HG03095 (cell line): ENCODE results near the gene MAP4K3.
A peak's percentile ranks its signal among the peaks of the same experiment; 100 is the strongest.

Source experiments
- ATAC-seq: cut with Tn5 transposase; IDR thresholded peaks from one replicate; pipeline ENCODE4 v1.9.1; 2021; ENCODE audit warnings: moderate library complexity; ENCODE audit not compliant: unreplicated experiment

The MAP4K3 gene

DNA sequence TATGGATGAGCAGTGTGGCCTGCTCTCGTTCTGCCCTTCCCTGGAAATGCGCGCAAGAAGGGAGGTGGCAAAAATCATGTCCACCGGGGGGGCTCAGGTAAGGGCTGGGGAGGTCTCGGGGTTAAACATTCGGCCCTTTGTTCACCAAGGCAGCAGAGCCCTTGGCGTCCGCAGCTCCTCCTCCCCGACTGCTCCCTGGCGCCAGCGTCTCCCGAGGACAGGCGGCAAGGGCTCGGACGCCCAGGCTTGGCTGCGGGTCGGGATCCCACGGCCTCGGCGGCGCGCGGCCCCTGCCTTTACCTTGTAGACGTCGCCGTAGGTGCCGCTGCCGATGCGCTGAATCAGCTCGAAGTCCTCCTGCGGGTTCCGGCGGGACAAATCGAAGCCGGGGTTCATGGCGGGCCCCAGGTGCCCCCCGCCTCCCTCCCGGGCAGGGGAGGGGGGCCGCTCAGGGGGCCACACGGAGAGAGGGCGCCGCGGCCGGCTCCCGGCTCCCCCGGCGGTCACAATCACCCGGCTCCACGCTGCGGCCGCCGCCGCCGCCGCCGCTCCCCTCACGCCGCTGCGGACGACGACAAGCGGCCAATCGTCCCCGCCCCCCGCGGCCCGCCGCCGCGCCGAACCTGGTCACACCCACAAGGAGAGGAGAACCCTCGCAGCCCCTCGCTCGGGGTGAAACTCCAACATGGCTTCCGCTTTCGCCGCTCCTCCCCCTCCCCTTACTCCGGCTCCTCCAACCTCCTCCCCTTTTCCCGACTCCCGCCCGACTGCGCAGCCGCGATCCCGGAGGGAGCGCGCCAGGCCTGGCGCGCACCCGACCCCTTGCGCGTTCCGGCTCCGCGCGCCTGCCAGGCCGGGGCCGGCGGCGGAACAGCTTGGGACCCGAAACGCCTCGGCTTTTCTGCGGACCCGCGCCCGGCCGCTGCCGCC is at the start of gene MAP4K3:
TSS of gene MAP4K3 (minus strand) at position 694 of the 930 bp plus-strand sequence. CDS start at position 396, 298 bp downstream.
- peak; percentile 56 for ATAC-seq

DNA sequence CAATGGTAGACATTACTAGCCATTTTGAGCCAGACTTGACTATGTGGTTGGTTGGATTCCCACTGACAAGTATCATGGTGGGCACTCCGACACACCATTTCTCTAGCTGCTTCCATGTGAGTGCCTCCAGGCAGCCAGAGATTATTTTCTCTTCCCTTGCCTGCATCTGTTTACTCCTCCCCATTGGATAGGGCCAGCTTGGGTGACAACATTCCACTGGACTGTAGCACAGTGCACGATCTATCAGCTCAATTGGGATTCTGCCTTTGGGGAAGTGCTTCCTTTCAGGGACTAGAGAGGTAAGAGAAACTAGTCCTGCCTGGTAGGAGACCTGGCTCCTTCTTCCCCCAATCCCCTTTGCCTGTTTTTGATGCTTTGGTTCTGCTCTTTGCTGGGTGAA is 49.0 kb upstream of the MAP4K3 start:
- ATAC-seq, result no peak

DNA sequence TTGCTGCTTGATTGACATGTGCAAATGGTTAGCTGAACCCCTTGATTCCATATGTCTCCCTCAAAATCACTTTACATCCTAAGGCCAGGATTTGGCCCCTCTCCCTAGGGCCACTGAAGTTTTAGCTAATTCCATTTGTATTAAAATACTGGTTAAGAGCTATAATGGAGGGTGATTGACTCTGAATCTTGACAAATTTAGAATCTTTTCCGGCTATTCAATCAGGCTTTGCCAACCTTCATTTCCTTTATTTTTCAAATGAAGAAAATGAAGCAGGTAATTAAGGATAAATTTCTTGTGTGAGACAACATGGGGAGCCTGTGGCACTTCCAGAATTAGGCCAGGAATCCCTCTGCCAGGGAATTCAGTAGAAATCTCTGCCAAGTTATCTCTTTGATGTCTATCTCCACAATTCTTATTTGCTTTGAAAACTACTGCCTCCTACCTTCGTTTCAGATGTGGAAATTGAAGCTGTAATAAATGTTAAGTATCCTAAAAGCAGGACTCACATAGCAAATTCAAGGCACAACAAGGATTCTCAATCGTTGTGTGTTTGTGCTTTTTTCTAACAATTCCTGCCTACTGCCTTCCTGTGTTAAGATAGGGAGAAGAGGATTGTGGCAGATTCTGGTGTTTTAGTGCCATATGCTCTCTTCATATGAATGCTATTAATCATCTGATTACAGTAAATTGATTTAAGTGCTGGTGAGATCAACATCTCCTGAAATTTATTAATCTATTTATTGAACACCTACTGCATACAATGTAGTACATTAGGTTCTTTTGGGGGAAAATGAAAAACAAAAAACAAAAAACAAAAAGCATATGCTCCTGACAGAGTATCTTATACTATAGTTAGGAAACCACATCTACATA is 47.8 kb upstream of the MAP4K3 start:
- no peak for ATAC-seq

DNA sequence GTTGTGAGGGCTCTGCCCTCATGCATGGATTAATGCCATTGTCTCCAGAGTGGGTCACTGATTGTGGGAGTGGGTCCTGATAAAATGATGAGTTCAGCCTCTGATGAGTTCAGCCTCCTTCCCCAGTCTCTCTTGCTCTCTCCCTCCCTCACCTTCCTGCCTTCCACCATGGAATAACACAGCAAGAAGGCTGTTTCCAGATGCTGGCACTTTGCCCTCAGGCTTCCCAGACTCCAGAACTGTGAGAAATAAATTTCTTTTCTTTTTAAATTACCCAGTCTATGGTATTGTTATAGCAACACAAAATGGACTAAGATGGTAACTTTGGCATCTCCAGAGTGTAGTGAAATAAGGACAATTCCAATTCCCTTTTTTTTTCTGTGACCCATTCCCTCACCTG is 47.1 kb upstream of the MAP4K3 start:
- no peak for ATAC-seq

DNA sequence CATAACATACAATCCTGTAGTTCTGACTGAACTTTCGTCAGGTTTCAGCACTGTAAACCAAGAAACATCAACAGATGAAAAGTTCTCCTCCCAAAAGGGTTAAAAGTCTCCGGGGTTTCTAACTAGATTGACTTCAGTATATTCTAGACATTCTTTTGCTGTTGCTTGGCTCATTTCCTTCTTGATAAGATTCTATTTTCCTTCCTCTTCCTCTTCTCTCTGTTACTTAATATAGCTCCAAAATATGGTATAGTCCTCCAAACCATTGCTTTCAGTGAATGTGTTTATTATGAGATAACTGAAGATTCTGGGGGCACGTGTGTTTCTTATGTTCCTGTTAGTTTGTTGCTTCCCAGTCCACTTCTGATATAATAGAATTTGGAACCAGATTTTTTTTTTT is 46.4 kb upstream of the MAP4K3 start:
- no peak for ATAC-seq

GRCh38 chr2:39481611-39482010 is 44.5 kb upstream of the MAP4K3 start:
- no peak for ATAC-seq

GRCh38 chr2:39479696-39480095 is 42.6 kb upstream of the MAP4K3 start:
- ATAC-seq, result no peak

DNA sequence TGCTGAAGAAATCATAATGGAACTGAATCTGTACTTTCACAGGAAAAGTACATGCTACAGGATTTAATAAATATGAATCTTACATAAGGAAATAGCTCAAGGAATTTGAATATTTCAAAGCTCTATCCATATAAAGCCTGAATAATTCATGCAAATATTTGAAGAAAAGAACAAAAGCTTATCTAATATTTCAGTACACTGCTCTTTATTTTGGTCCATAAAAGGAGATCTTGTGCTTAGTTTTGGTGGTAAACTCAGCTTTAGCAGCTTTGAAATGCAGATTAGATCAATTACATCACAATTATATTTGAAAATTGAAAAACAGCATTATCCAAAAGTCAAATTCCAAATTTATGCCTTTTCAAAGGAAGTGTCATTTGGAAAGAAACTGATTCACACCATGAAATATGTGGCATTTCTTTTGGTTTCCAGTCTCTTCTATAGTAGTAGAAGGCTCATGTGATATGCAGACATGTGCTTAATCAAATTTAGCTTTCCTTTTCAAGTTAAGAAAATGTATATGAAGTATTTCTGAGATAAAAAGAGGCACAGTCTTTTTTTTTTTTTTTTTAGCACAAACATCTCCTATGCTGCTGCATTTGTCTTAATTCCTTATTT is 42.1 kb upstream of the MAP4K3 start:
- ATAC-seq, result no peak

GRCh38 chr2:39476524-39476923 is 39.4 kb upstream of the MAP4K3 start:
- peak; percentile 91 for ATAC-seq

GRCh38 chr2:39475006-39475405 is 37.9 kb upstream of the MAP4K3 start:
- no peak for ATAC-seq

DNA sequence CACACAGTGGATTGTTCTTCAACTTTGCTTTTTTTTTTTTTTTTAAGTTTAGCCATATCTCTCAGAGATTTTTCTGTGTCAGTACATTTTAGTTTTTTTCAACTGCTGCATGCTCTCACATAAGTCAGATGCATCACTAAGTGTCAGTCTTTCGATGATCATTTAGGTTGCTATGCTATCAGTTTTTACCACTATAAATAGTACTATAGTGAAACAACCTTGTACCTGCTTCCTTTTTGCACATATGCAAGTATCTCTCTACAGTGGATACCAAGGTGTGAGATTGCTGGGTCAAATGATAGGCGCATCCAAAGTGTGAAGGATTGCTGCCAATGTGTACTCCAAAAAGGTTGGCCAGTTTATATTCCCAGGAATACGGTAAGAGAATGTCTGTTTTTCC is 33.5 kb upstream of the MAP4K3 start:
- peak; percentile 52 for ATAC-seq

- peak; percentile 79 for ATAC-seq
Observed at GRCh38 chr2:39469807-39470206, 32.7 kb upstream of the MAP4K3 start.

DNA sequence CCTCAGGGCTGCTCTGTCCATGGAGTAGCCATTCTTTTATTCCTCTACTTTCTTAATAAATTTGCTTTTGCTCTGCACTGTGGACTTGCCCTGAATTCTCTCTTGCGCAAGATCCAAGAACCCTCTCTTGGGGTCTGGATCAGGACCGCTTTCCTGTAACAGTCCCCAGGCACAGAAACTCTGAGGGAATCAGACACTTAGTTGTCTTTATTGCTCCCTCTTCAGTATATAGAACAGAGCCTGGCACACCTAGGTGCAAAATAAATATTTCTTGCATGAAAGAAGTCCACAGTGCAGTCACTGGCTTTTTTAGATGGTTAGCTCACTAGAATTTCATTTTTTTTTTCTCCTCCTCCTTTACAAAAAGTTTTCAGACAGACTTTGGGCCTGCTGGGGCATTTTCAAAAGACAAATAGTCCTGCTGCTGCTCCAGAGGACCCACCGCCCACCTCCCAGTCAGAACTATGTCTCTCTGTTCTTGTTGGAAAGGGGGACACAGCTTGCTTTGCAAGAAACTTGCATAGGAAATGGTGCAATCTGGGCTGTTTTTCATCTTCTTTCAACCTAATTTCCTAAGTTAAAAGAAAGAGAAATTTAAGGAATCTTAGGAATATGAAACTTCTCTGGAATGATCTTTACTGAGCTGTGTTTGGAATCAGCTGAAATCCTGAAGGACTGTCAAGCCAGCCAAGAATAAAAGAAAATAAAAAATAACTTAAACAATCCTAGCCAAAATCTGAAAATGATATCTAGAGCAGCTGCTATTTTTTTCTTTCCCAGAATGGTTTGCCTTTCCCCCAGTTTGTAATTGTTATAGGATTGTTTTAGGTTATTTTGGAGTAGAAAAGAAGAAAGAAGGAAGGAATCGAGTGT is 31.7 kb upstream of the MAP4K3 start:
- ATAC-seq, result no peak

DNA sequence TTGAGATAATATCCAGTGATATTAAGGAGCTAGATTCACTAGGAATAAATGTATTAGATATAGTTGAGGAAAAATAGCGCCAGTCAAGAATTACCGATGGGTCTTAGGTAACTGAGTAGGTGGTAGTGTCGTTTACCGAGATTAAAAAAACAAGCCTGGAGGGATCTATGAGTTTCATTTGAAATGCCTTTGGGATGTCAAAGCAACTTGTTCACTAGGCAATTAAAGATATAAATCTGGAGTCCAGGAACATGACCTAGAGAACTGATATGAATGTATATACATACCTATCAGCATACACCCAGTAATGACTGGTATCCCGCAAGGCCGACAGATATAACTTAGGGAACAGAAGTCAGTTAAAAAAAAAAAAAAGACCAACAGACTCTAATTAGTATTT is 29.2 kb upstream of the MAP4K3 start:
- no peak for ATAC-seq

GRCh38 chr2:39464864-39465263 is 27.8 kb upstream of the MAP4K3 start:
- no peak for ATAC-seq

DNA sequence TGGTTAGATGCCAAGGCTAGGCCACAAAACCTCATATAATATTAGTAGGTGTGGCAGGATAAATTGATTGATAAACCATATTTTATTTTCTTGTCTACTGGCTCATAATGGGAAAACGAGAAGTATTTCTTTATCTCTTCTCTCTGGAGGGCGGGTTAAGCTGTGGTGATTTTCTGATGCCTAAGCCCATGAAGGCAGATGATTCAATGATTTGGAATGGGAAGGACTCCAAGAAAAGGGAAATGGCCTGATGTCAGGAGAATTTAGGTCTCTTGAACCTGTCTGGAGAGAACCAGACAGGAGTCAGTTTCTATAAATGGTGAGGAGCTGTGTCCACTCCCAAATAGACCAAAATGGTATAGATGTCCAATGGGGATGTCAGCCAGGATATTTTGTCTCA is 18.7 kb upstream of the MAP4K3 start:
- ATAC-seq, result no peak

- ATAC-seq, result no peak
Observed at GRCh38 chr2:39452396-39452795, 15.3 kb upstream of the MAP4K3 start.

- ATAC-seq, result no peak
Observed at GRCh38 chr2:39451954-39452353, 14.9 kb upstream of the MAP4K3 start.

DNA sequence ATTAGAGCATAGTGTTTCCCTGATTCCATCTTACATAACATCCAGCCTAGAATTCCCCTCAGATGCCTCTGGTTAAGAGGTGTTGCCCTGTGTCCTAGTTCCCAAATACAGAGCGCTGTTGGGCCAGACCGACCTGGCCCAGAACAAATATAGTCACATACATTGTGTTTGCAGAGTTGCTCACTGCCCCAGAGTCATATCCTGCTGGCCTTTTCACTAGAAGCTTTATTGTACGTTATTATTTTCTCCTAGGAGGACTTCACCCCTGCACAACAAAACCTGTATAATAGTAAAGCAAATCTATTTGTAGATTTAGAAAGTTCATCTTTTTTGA is 11.1 kb upstream of the MAP4K3 start:
- no peak for ATAC-seq
